Stimulated activated effector memory CD8-positive, alpha-beta T cell treated with anti-CD3 and anti-CD28 coated beads, Interleukin-12 subunit alpha, Interleukin-12 subunit beta, amount 100 ng/mL, for 72 hours (primary cell): Measurements from ENCODE around the gene ARHGEF17.

Source experiments
- ATAC-seq: fragments of 150-1000 bp; cut with Tn5 transposase; 2 replicates; pipeline ENCODE4 v1.10.0; 2021
- DNase-seq, 2 donors: peaks; one replicate each; pipeline ENCODE4 v3.0.0; 2021 to 2022; ENCODE audit warnings: low spot score in 2 of 2
- H3K27ac Mint-ChIP-seq: one replicate; pipeline ENCODE4 v1.8.0; 2022; ENCODE audit warnings: mild to moderate bottlenecking, mixed read lengths
- H3K36me3 Mint-ChIP-seq: one replicate; pipeline ENCODE4 v1.8.0; 2022; ENCODE audit warnings: mild to moderate bottlenecking, mixed read lengths
- H3K4me1 Mint-ChIP-seq: one replicate; pipeline ENCODE4 v1.8.0; 2022; ENCODE audit warnings: mixed read lengths
- H3K4me3 Mint-ChIP-seq: one replicate; pipeline ENCODE4 v1.8.0; 2022; ENCODE audit warnings: mild to moderate bottlenecking, mixed read lengths
- H3K9me3 Mint-ChIP-seq: one replicate; pipeline ENCODE4 v1.8.0; 2022; ENCODE audit warnings: mixed read lengths

The ARHGEF17 gene

DNA sequence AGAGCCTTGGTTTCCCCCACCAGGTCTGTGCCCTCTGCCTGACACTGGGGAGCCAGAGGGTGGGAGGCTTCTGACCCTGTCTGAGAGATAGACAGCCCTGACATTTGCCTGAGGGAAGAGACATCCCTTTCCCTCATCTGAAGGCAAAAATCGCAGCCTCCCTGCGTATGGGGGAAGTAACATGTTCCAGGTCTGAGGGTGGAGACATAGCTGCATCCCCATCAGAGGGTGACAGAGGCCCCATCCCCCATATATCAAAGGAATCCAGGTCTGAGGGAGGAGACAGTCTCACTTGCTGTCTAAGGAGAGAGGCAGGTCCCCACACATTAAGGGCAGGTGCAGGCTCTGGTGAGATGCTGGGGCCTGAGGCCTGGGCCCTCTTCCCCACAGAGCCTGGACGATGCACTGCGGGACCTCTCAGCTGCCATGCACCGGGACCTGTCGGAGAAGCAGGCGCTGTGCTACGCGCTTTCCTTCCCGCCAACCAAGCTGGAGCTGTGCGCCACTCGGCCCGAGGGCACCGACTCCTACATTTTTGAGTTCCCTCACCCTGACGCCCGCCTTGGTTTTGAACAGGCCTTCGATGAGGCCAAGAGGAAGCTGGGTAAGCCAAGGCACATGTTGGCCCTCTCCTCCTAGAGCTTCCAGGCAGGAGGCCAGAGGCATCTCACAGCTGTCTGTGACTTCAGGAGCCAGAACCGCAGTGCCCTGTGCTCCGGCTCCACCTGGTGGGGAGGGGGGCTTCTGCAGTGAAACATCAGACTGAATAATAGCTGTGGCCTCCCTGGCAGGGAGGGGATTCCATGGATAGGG, 52.1 kb downstream of the ARHGEF17 start:
- DNase-seq (no peak), ATAC-seq (no peak)
- Mint-ChIP-seq H3K27ac (peak overlapping the region; percentile 40), H3K4me1 (no peaks in the 10 kb centered on the region), H3K36me3 (no peaks in the 10 kb centered on the region), H3K4me3 (peak overlapping the region; percentile 31), H3K9me3 (no peaks in the 10 kb centered on the region)

DNA sequence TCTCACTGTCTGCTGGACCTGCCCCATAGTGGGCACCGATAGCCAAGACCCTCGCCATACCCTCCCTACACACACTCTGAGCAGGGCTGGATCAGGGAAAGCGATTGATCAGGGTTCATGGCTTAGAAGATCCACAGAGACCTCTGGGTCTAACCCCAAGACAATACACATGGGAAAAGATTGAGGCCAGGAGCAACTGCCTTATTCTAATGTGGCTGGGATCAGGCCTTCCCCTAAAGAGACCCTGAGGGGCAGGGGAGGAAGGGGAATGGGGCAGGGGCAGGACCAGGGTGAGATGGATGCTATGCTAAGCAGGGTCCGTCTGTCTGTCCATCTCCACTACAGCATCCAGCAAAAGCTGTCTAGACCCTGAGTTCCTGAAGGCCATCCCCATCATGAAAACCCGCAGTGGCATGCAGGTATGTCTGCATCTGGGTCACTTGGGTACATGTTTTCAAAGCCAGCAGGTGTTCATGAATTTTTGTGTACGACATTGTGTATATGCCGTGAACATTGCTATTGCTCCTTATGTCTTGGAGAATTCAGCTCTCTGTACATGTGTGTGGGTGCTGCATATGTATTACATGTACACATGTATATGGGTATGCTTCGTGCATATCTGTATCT, 52.8 kb downstream of the ARHGEF17 start:
- Mint-ChIP-seq H3K36me3 (no peaks in the 10 kb centered on the region), H3K4me3 (no peak overlapping the region), H3K27ac (no peak overlapping the region), H3K9me3 (no peaks in the 10 kb centered on the region), H3K4me1 (peaks cover 4% of the 10 kb centered on the region)
- ATAC-seq, result no peak
- DNase-seq, result no peak

DNA sequence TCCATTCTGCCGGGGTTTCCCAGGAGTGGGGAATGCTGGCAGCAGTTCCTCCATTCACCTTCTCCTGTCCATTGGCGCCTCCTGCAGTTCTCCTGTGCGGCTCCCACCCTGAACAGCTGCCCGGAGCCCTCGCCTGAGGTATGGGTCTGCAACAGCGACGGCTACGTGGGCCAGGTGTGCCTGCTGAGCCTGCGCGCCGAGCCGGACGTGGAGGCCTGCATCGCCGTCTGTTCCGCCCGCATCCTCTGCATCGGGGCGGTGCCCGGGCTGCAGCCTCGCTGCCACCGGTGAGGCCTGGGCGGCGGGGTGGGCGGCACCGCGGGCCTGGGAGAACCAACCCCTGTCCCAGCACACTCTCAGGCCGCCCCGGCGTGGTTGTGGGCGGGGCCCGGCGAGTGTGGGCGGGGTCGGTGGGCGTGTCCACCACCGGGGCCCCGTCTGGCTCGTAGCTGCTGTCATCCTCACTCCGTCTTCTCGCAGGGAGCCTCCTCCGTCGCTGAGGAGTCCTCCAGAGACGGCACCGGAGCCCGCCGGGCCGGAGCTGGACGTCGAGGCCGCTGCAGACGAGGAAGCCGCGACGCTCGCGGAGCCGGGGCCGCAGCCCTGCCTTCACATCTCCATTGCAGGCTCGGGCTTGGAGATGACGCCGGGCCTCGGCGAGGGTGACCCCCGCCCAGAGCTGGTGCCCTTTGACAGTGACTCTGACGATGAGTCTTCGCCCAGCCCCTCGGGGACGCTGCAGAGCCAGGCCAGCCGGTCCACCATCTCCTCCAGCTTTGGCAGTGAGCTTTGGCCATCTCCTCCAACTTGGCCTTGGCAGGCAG, 54.1 kb downstream of the ARHGEF17 start:
- Mint-ChIP-seq H3K27ac (no peak overlapping the region), H3K36me3 (no peaks in the 10 kb centered on the region), H3K9me3 (peaks cover 2% of the 10 kb centered on the region), H3K4me3 (no peak overlapping the region), H3K4me1 (peaks cover 17% of the 10 kb centered on the region)
- DNase-seq (no peak), ATAC-seq (no peak)

DNA sequence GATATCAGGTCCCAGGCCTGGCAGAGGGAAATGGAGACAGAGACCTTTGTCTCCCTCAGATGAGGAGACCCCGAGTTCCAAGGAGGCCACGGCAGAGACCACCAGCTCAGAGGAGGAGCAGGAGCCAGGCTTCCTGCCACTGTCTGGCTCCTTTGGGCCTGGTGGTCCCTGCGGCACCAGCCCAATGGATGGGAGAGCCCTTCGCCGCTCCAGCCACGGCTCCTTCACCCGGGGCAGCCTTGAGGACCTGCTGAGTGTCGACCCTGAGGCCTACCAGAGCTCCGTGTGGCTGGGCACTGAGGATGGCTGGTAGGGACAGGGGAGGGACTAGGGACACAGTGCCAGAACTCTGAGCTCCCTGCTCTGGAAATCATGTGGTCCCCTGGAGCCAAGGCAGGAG, 55.1 kb downstream of the ARHGEF17 start:
- Mint-ChIP-seq H3K4me1 (peaks cover 26% of the 10 kb centered on the region), H3K9me3 (peaks cover 2% of the 10 kb centered on the region), H3K27ac (no peak overlapping the region), H3K4me3 (no peak overlapping the region), H3K36me3 (no peaks in the 10 kb centered on the region)
- ATAC-seq (no peak), DNase-seq (no peak)

DNA sequence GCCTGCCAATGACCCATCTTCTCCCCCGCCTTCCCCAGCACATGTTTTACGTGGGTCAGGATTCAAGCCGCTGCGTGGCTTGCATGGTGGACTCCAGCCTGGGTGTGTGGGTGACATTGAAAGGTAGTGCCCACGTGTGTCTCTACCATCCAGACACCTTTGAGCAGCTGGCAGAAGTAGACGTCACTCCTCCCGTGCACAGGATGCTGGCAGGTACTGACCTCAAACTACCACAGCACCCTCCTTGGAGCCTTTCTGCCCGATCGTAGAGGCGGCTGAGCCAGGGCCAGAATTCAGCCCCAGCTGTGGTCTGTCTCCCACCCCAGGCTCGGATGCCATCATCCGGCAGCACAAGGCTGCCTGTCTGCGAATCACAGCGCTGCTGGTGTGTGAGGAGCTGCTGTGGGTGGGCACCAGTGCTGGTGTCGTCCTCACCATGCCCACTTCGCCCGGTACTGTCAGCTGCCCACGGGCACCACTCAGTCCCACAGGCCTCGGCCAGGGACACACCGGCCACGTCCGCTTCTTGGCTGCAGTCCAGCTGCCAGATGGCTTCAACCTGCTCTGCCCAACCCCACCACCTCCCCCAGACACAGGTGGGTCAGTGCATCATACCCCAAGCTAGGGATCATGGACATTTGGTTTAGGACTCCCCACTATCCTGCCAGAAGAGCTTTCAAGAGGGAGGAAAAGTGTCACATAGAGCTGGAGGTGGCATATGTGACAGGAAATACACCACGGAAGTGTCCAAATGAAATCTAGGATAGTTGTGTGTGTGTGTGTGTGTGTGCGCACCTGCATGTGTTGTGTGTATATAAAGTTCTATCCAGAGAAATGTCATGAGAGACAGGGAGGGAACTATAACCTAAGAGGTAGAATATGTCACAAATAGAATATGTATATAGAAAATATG, 57.5 kb downstream of the ARHGEF17 start:
- no peak for DNase-seq
- peaks cover 2% of the 10 kb centered on the region for H3K9me3 Mint-ChIP-seq
- H3K36me3 Mint-ChIP-seq, result no peaks in the 10 kb centered on the region
- peak overlapping the region; percentile 88 for H3K27ac Mint-ChIP-seq
- peak overlapping the region; percentile 39 for H3K4me3 Mint-ChIP-seq
- ATAC-seq, result no peak
- H3K4me1 Mint-ChIP-seq, result peaks cover 26% of the 10 kb centered on the region

DNA sequence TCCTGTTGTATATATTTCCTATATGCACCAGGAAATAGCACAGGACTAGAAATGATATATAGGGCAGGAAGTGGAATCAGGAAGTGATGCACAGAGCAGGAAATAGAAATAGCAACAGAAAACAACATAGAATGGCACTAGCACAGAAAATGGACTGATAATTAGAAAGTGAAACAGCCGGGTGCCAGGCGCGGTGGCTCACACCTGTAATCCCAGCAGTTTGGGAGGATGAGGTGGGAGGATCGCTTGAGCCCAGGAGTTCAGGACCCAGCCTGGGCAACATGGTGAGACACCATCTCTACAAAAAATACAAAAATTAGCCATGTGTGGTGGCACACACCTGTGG, 58.2 kb downstream of the ARHGEF17 start:
- Mint-ChIP-seq H3K4me1 (peaks cover 26% of the 10 kb centered on the region), H3K9me3 (peaks cover 2% of the 10 kb centered on the region), H3K27ac (peak overlapping the region; percentile 88), H3K4me3 (peak overlapping the region; percentile 39), H3K36me3 (no peaks in the 10 kb centered on the region)
- peak; percentile 22 for ATAC-seq
- DNase-seq, result no peak

DNA sequence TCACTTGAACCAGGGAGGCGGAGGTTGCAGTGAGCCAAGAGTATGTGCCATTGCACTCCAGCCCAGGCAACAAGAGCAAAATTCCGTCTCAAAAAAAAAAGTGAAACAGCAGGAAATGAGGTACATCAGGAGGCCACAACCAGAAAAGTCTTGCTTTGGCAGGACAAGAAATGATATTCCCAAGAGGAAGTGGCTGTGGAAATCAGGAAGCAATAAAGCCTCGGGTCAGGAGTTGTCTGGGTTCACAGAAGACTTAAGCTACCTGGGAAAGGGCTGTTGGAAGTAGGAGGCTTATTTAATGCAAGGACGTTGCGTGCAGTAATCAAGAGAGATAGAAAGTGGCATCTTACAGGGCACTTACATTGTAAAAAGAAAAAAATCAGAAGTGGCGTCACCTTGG, 58.9 kb downstream of the ARHGEF17 start:
- peak overlapping the region; percentile 88 for H3K27ac Mint-ChIP-seq
- no peak for DNase-seq
- no peak overlapping the region for H3K4me3 Mint-ChIP-seq
- peaks cover 2% of the 10 kb centered on the region for H3K9me3 Mint-ChIP-seq
- H3K4me1 Mint-ChIP-seq, result peaks cover 33% of the 10 kb centered on the region
- no peaks in the 10 kb centered on the region for H3K36me3 Mint-ChIP-seq
- no peak for ATAC-seq

DNA sequence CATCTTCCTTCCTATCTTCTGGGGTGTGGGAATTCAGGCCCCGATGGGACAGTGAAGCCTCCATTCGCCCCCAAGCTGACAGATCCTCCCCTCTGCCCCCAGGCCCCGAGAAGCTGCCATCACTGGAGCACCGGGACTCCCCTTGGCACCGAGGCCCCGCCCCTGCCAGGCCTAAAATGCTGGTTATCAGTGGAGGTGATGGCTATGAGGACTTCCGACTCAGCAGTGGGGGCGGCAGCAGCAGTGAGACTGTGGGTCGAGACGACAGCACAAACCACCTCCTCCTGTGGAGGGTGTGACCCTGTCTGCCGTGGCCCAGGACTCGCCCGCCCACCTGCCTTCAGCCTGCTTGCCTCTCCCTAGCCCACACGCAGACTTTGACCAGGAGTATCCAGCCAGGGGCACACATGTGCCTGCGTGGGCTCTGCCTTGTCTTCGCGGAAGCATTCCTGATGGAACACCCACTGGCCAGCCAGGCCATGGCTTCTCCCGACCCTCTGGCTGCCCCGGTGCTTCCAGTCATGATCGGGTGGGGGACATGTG, 59.5 kb downstream of the ARHGEF17 start:
- H3K4me3 Mint-ChIP-seq, result no peak overlapping the region
- ATAC-seq (peak; percentile 72), DNase-seq (no peak)
- H3K27ac Mint-ChIP-seq, result peak overlapping the region; percentile 88
- H3K4me1 Mint-ChIP-seq, result peaks cover 39% of the 10 kb centered on the region
- no peaks in the 10 kb centered on the region for H3K36me3 Mint-ChIP-seq
- peaks cover 2% of the 10 kb centered on the region for H3K9me3 Mint-ChIP-seq

DNA sequence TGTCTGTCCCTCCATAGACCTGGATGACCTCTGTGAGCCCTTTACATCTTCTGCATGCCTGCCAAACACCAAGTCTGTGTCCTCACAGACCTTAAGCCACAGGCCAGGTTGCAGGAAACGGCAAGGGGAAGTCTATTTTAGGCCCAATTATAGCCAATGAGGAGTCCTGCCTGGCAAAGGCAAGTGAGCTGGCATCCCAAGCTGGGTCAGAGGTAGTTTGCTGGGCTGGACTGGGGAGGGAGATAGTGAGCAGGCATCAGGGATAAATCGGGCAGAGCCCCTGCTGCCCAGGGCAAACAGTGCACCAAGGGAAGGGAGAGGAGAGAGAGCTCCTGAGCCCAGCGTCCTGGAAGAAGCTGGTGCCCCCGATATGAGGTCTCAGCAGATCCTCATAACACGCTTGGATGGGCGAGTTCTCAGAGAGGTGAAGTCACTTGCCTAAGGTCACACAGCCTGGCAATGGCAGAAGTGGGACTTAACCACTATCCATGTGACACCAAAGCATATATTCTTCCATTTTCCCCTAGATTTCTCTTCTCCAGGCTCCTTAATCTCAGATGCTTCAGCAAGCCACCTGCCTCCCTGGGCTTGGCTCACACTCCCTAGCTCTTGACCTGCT, 64.4 kb downstream of the ARHGEF17 start:
- Mint-ChIP-seq H3K4me3 (no peak overlapping the region), H3K4me1 (peaks cover 35% of the 10 kb centered on the region), H3K27ac (no peak overlapping the region), H3K36me3 (peaks cover 20% of the 10 kb centered on the region), H3K9me3 (no peaks in the 10 kb centered on the region)
- DNase-seq (no peak), ATAC-seq (no peak)

DNA sequence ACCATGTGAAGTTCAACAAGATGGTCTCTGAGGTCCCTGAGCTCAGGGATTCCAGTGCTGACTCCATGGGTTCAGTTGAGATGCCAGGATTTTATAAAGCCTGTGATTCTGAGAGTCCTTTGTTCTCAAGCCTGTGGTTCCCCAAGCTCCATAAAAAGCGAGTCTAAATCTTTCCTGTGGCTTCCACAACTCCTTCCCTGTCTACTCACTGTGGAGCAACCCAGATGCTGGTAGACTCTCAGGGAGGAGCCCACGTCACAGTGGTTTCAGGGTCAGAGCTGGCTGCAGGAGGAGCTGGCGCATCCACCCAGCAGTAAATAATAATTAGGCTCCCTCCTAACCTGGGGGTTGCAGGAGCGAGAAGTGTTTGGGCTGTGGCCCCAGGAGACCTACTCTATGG, 66.1 kb downstream of the ARHGEF17 start:
- DNase-seq (no peak), ATAC-seq (no peak)
- Mint-ChIP-seq H3K9me3 (no peaks in the 10 kb centered on the region), H3K36me3 (peaks cover 26% of the 10 kb centered on the region), H3K27ac (no peak overlapping the region), H3K4me1 (peaks cover 45% of the 10 kb centered on the region), H3K4me3 (no peak overlapping the region)

DNA sequence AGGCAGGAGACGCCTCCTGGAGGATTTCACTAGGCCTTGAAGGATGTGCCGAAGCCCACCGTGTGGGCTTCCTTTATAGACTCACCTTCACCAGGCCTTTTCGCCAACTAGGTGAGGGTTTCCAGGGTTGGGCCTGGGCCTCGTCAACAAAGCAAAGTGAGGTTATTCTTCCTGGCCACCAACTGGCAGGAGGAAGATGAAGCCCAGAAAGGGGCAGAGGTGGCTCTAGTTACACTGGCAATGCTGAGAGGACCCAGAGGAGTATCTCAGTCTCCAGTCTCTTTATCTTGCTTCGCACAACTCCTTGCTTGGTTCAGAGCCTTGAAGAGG, 67.7 kb downstream of the ARHGEF17 start:
- peak in 1 of 2 donors; percentile 57 for DNase-seq
- peaks cover 61% of the 10 kb centered on the region for H3K4me1 Mint-ChIP-seq
- H3K9me3 Mint-ChIP-seq, result no peaks in the 10 kb centered on the region
- H3K4me3 Mint-ChIP-seq, result peak overlapping the region; percentile 90
- no peak for ATAC-seq
- H3K27ac Mint-ChIP-seq, result peak overlapping the region; percentile 98
- peaks cover 34% of the 10 kb centered on the region for H3K36me3 Mint-ChIP-seq

DNA sequence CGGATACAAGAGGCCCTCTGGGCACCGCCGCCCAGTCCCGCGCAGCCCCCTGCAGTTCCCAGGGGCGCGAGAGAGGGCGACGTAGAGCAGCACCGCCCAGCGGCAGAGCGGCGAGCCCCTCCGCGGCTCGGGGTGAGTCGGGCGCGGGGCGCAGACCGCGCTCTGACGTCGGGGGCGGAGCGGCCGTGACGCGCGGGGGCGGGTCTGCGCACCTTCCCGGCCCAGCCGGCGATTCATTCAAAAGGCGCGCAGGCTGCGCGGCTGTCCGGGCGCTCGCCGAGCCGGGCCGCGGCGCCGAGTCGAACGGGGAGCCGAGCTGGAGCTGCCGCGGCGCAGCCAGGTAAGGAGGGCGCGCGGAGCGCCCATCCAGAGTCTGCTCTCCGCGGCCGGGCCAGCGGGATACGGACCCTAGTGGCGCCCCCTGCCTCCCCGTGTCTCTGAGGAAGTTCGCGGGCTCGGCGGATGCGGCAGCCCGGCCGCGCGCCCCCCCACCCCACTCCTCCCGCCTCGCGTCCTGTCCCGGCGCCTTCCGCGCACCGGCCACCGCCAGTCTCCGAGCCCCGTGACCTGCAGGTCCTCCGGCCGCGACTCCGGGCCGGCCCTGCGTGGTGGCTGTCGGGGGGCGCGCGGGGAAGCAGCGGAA, 68.2 kb downstream of the ARHGEF17 start, which contains the start of gene RELT:
Gene RELT (plus strand): TSS at position 240 of the 643 bp plus-strand sequence. CDS start 12,738 bp downstream, outside the sequence.
- no peaks in the 10 kb centered on the region for H3K9me3 Mint-ChIP-seq
- peaks cover 66% of the 10 kb centered on the region for H3K4me1 Mint-ChIP-seq

DNA sequence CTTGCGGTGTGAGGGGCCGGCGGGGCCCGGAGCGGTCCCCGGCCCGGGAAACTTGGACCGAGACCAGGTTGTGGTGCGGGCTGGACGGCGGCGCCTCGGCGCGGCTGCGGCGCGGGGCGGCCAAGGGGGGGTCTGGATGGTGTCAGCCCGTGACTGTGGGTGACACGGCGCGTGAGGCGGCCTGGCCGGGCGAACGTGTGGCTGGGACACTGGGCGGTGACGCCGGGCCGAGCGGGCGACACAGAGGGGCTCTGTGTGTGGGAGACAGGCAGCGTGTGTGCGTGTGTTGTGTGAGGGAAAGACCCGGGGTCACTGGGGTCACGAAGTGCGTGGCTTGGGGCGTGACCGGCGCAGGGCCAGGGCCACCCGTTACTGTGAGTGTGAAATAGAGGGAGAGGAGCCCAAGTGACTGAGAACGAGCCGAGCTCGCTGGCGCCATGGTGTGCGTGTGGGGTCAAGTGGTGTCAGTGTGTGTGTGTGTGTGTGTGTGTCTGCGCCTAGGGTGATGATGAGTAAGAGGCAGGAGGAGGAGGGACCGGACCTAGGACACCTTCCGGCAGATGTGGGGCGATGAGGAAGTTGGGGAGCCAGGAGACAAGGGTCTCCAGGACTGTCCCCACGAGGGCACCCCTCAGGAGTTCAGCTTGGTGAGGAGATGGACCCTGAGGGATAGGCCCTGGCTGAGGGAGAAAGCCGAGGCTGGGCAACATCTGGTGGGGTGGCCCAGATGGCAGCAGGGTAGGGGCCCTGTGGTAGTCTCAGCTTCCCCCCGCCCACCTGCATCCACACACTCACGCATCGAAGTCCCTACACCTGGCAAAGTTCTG, 68.9 kb downstream of the ARHGEF17 start:
- peak overlapping the region; percentile 90 for H3K4me3 Mint-ChIP-seq
- H3K9me3 Mint-ChIP-seq, result no peaks in the 10 kb centered on the region
- DNase-seq, result peak; percentile 62 to 80
- H3K36me3 Mint-ChIP-seq, result peaks cover 34% of the 10 kb centered on the region
- H3K4me1 Mint-ChIP-seq, result peaks cover 62% of the 10 kb centered on the region
- ATAC-seq, result peak; percentile 69
- H3K27ac Mint-ChIP-seq, result peak overlapping the region; percentile 98

More for the DNA sequence above, 68.2 kb downstream of the ARHGEF17 start, which contains the start of gene RELT:
- H3K27ac Mint-ChIP-seq, result peak within 1 kb of the TSS; percentile 98
- DNase-seq (peak; percentile 99 to 100), ATAC-seq (peak; percentile 85)
- H3K36me3 Mint-ChIP-seq, result peaks cover 34% of the 10 kb centered on the region
- H3K4me3 Mint-ChIP-seq, result peak within 1 kb of the TSS; percentile 90
